ENCODE data around the gene WNT9A. TPM values are rescaled to one million over a fixed set of nuclear protein-coding genes. Genes with fewer than 3 reads are reported as not detected.

The WNT9A gene
- total and polyA plus RNA-seq, 2 of the 4 experiments (the other 2 are of a cell fraction): 0.18 to 0.36 TPM

- no peak for TF ChIP-seq BHLHE40 (IDR thresholded peaks at IDR 0.05; ENCODE audit: low read depth, low read length)
- no peak for TF ChIP-seq CHD1 (IDR thresholded peaks at IDR 0.05; ENCODE audit: low read depth, low read length)
- TF ChIP-seq POLR2A (IDR thresholded peaks at IDR 0.05; ENCODE audit: low read depth, low read length): no peak
- TF ChIP-seq MAFK (IDR thresholded peaks at IDR 0.05; ENCODE audit: low read depth, low read length): no peak
- TF ChIP-seq, protein P1, sequence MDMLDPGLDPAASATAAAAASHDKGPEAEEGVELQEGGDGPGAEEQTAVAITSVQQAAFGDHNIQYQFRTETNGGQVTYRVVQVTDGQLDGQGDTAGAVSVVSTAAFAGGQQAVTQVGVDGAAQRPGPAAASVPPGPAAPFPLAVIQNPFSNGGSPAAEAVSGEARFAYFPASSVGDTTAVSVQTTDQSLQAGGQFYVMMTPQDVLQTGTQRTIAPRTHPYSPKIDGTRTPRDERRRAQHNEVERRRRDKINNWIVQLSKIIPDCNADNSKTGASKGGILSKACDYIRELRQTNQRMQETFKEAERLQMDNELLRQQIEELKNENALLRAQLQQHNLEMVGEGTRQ (IDR thresholded peaks at IDR 0.05; ENCODE audit: low read depth, low read length): no peak
Measured at GRCh38 chr1:227914801-227915563, 32.8 kb downstream of the WNT9A start (continued).
